Measurements from ENCODE around the gene CCDC12. TPM values are rescaled to one million over a fixed set of nuclear protein-coding genes. Genes with fewer than 3 reads are reported as not detected.

CCDC12 gene
- total and polyA plus RNA-seq, 2 of the 13 experiments (the other 11 are each of a cell fraction or from before 2014, with no cell fraction given) = 30.1 to 49.5 TPM

GRCh38 chr3:46978985-46979944 lies 2.7 kb upstream of the CCDC12 start, which contains the start of gene NBEAL2 (continued):
- no peak for TF ChIP-seq HNRNPH1 (optimal IDR thresholded peaks at IDR 0.05; ENCODE audit: low read depth, low read length)
- TF ChIP-seq ZNF747 (CRISPR knock-in tag; IDR thresholded peaks at IDR 0.05; ENCODE audit: borderline replicate concordance) = no peak; the same call in 1 of the 2 replicates
- TF ChIP-seq ARID3A (IDR thresholded peaks at IDR 0.05; ENCODE audit: low read depth, low read length) = no peak
- 0 out of 2 replicates have a peak, but pooled peaks have one; percentile 20 for TF ChIP-seq ZFP1 (CRISPR knock-in tag; IDR thresholded peaks at IDR 0.05)
- no peak for TF ChIP-seq RFXANK (CRISPR knock-in tag; IDR thresholded peaks at IDR 0.05)
- no peak for TF ChIP-seq FOXJ3 (CRISPR knock-in tag; IDR thresholded peaks at IDR 0.05; ENCODE audit: borderline replicate concordance)
- TF ChIP-seq ZNF704 (CRISPR knock-in tag; IDR thresholded peaks at IDR 0.05; ENCODE audit: borderline replicate concordance) = peak; percentile 27; the same call in 1 of the 2 replicates
- TF ChIP-seq PHF8 (CRISPR knock-in tag; IDR thresholded peaks at IDR 0.05) = peak; percentile 68
- TF ChIP-seq GABPA (IDR thresholded peaks at IDR 0.05; ENCODE audit: low read depth, low read length) = no peak
- no peak for TF ChIP-seq GABPA (CRISPR knock-in tag; IDR thresholded peaks at IDR 0.05; ENCODE audit: low read depth)
- TF ChIP-seq BCL6 (CRISPR knock-in tag; IDR thresholded peaks at IDR 0.05) = peak; percentile 40; the same call in 1 of the 2 replicates
- no peak; the same call in 1 of the 2 replicates for TF ChIP-seq RERE (CRISPR knock-in tag; IDR thresholded peaks at IDR 0.05; ENCODE audit: low read depth)
- no peak for TF ChIP-seq TCF12 (IDR thresholded peaks at IDR 0.05)
- no peak for TF ChIP-seq TCF12 (CRISPR knock-in tag; IDR thresholded peaks at IDR 0.05)
- no peak for TF ChIP-seq DPF2 (CRISPR knock-in tag; IDR thresholded peaks at IDR 0.05; ENCODE audit: borderline replicate concordance, low read depth)
- no peak for TF ChIP-seq ZNF17 (CRISPR knock-in tag; IDR thresholded peaks at IDR 0.05)
- TF ChIP-seq ZBED4 (CRISPR knock-in tag; IDR thresholded peaks at IDR 0.05; ENCODE audit: borderline replicate concordance) = 0 out of 2 replicates have a peak, but pooled peaks have one; percentile 59
